ENCODE measurements around the gene NR4A1. TPM values are rescaled to one million over a fixed set of nuclear protein-coding genes. Genes with fewer than 3 reads are reported as not detected.
A peak's percentile ranks its signal among the peaks of the same experiment; 100 is the strongest.

NR4A1 gene
- total and polyA plus RNA-seq, 9 of the 15 experiments (the other 6 are each of a cell fraction or from before 2014, with no cell fraction given): 0.07 to 4.7 (median 1.9) TPM; not detected in 1

GRCh38 chr12:52037248-52037861, 13.9 kb upstream of the NR4A1 start:
- BruUV-seq (replicated peaks): no TSS peak
- Histone ChIP-seq H3K9me3 (replicated peaks; ENCODE audit: control insufficient read depth, insufficient read depth, low read depth, low read length) (no peaks in the 10 kb centered on the region), H3K27me3 (ENCODE audit: control insufficient read depth in 2 of 2, insufficient read depth in 2 of 2, low read length in 2 of 2) (peaks cover 0 to 6% of the 10 kb centered on the region in 2 experiments; a peak in 1 of 5 replicates), H2AFZ (ENCODE audit: low read depth, low read length) (peak overlapping the region; percentile 38; the same call in 1 of the 2 replicates), H3K36me3 (ENCODE audit: control insufficient read depth, insufficient read depth, low read length) (no peaks in the 10 kb centered on the region), H3K27ac (ENCODE audit: extremely low read depth, low read depth, low read length) (no peak overlapping the region), H4K20me1 (replicated peaks; ENCODE audit: control insufficient read depth, insufficient read depth, low read length) (no peaks in the 10 kb centered on the region), H3K9ac (ENCODE audit: insufficient read depth in 1 of 2, low read depth in 2 of 2, low read length in 2 of 2) (peak overlapping the region; percentile 45 to 89; a peak in 3 of 4 replicates), H3K79me2 (ENCODE audit: control insufficient read depth, insufficient read depth, low read length) (no peaks in the 10 kb centered on the region), H3K9me1 (ENCODE audit: control insufficient read depth, insufficient read depth, low read length) (no peaks in the 10 kb centered on the region), H3K4me3 (peak overlapping the region; percentile 42), H3K4me2 (ENCODE audit: insufficient read depth, low read length) (peak overlapping the region; percentile 53), H3K4me1 (replicated peaks in 1 of 2; ENCODE audit: control insufficient read depth in 2 of 2, insufficient read depth in 2 of 2, low read length in 2 of 2) (peaks cover 17 to 35% of the 10 kb centered on the region in 2 experiments; a peak in 4 of 5 replicates)
- FAIRE-seq (no peak), DNase-seq (ENCODE audit: extremely low read depth in 1 of 4, low spot score in 3 of 4) (peak in 2 of 4 experiments; percentile 57 to 58), ATAC-seq (no peak)
- ChIA-PET POLR2A (no interaction called here), CTCF (ENCODE audit: low intra/inter-chr PET ratio) (interaction anchor here (0.6 to 0.7 kb wide), 2 partner anchors 30 to 98 kb away, joined by 7 to 8 read pairs; no protein-coding TSS in a partner anchor)
- in situ Hi-C loops (cut with MboI) (no loop called here), intact Hi-C loops (cut with micrococcal nuclease) (no loop called here)
- 14% methylated on average over 25 of the region's 59 CpGs for WGBS (ENCODE audit: insufficient coverage, low coverage, missing lambda C conversion rate)
- TF ChIP-seq, protein P1, sequence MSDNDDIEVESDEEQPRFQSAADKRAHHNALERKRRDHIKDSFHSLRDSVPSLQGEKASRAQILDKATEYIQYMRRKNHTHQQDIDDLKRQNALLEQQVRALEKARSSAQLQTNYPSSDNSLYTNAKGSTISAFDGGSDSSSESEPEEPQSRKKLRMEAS (CRISPR knock-in tag; IDR thresholded peaks at IDR 0.05): peak; percentile 36; the same call in 1 of the 2 replicates
- no peak for TF ChIP-seq HNRNPH1 (optimal IDR thresholded peaks at IDR 0.05; ENCODE audit: low read depth, low read length)
- TF ChIP-seq, protein P2, sequence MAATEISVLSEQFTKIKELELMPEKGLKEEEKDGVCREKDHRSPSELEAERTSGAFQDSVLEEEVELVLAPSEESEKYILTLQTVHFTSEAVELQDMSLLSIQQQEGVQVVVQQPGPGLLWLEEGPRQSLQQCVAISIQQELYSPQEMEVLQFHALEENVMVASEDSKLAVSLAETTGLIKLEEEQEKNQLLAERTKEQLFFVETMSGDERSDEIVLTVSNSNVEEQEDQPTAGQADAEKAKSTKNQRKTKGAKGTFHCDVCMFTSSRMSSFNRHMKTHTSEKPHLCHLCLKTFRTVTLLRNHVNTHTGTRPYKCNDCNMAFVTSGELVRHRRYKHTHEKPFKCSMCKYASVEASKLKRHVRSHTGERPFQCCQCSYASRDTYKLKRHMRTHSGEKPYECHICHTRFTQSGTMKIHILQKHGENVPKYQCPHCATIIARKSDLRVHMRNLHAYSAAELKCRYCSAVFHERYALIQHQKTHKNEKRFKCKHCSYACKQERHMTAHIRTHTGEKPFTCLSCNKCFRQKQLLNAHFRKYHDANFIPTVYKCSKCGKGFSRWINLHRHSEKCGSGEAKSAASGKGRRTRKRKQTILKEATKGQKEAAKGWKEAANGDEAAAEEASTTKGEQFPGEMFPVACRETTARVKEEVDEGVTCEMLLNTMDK (IDR thresholded peaks at IDR 0.05; ENCODE audit: borderline replicate concordance, insufficient read depth, low read depth, low read length, poor library complexity, severe bottlenecking): peak; percentile 25
- TF ChIP-seq GABPA (tag; conservative IDR thresholded peaks at IDR 0.05; ENCODE audit: low read depth): no peak
- TF ChIP-seq RBFOX2 (IDR thresholded peaks at IDR 0.05; ENCODE audit: low read depth, low read length): peak; percentile 48; the same call in 1 of the 2 replicates
- TF ChIP-seq, protein P3, sequence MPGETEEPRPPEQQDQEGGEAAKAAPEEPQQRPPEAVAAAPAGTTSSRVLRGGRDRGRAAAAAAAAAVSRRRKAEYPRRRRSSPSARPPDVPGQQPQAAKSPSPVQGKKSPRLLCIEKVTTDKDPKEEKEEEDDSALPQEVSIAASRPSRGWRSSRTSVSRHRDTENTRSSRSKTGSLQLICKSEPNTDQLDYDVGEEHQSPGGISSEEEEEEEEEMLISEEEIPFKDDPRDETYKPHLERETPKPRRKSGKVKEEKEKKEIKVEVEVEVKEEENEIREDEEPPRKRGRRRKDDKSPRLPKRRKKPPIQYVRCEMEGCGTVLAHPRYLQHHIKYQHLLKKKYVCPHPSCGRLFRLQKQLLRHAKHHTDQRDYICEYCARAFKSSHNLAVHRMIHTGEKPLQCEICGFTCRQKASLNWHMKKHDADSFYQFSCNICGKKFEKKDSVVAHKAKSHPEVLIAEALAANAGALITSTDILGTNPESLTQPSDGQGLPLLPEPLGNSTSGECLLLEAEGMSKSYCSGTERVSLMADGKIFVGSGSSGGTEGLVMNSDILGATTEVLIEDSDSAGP (CRISPR knock-in tag; IDR thresholded peaks at IDR 0.05): no peak
- peak; percentile 78 for TF ChIP-seq ZBTB7A (IDR thresholded peaks at IDR 0.05; ENCODE audit: borderline replicate concordance, control insufficient read depth, low read depth, low read length)
- no peak for TF ChIP-seq CBX8 (IDR thresholded peaks at IDR 0.05; ENCODE audit: borderline replicate concordance, extremely low read depth, low read depth, low read length, poor library complexity, severe bottlenecking)
- TF ChIP-seq SRSF9 (IDR thresholded peaks at IDR 0.05; ENCODE audit: borderline replicate concordance, low read depth, low read length): no peak

Measured in K562 (cell line).